ENCODE data around the gene PRR14L. TPM values are rescaled to one million over a fixed set of nuclear protein-coding genes. Genes with fewer than 3 reads are reported as not detected.

PRR14L gene
- polyA plus RNA-seq, 1 of the 3 experiments (the other 2 are of a cell fraction): 5.9 TPM

- TF ChIP-seq, protein P1, sequence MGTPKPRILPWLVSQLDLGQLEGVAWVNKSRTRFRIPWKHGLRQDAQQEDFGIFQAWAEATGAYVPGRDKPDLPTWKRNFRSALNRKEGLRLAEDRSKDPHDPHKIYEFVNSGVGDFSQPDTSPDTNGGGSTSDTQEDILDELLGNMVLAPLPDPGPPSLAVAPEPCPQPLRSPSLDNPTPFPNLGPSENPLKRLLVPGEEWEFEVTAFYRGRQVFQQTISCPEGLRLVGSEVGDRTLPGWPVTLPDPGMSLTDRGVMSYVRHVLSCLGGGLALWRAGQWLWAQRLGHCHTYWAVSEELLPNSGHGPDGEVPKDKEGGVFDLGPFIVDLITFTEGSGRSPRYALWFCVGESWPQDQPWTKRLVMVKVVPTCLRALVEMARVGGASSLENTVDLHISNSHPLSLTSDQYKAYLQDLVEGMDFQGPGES (IDR thresholded peaks at IDR 0.05; ENCODE audit: low read depth, low read length): no peak
- TF ChIP-seq SIN3A (IDR thresholded peaks at IDR 0.05; ENCODE audit: borderline replicate concordance, low read depth, low read length) (no peak), TCF12 (IDR thresholded peaks at IDR 0.05) (no peak), EZH2phosphoT487 (IDR thresholded peaks at IDR 0.05; ENCODE audit: borderline replicate concordance, low read depth) (no peak), CHD2 (IDR thresholded peaks at IDR 0.05; ENCODE audit: low read length, partially characterized antibody) (no peak)
Observed at GRCh38 chr22:31631436-31631835, 118.5 kb downstream of the PRR14L start (continued).

Small RNA genes lying within 50 kb of the gene (small RNA-seq; reads per million reads assigned to genes)
- gene RN7SL20P: 0 reads per million in 7 experiments

Other genes starting within 250 kb of the PRR14L start
- 34.9 and 41.4 TPM in 2 replicates for gene PISD, start 87.9 kb downstream of the PRR14L start, polyA plus RNA-seq (2012; rRNA removed)
- 7.8 and 9.7 TPM in 2 replicates for gene DEPDC5, start 3.9 kb upstream of the PRR14L start, polyA plus RNA-seq (2012; rRNA removed)
- 87.4 and 102 TPM in 2 replicates for gene YWHAH, start 194.4 kb upstream of the PRR14L start, polyA plus RNA-seq (2012; rRNA removed)